Esophagus squamous epithelium (tissue), 5 donors: ENCODE results near the gene GJB4. TPM values are rescaled to one million over a fixed set of nuclear protein-coding genes. Genes with fewer than 3 reads are reported as not detected.
A peak's percentile ranks its signal among the peaks of the same experiment; 100 is the strongest.

Experiments used
- DNase-seq: peaks from one replicate; lab custom pipeline; 2025; lab: John Stamatoyannopoulos, UW
- H3K27ac ChIP-seq, 4 donors: fragments of 200-600 bp; sonication (generic); one replicate each; pipeline ENCODE4 v1.5.1; 2016 to 2019; ENCODE audit warnings: mild to moderate bottlenecking in 1 of 4
- H3K27me3 ChIP-seq, 4 donors: fragments of 200-600 bp; sonication (generic); 1 replicate in 3 of 4; 2 replicates in 1 of 4; pipeline versions ENCODE4 v1.5.1 to v1.6.0; 2017 to 2021; ENCODE audit warnings: antibody characterized with exemption in 1 of 4
- H3K36me3 ChIP-seq, 3 donors: fragments of 200-600 bp; sonication (generic); one replicate each; pipeline ENCODE4 v1.5.1; 2016 to 2019
- H3K4me1 ChIP-seq, 3 donors: fragments of 200-600 bp; sonication (generic); one replicate each; pipeline ENCODE4 v1.5.1; 2017 to 2019
- H3K4me3 ChIP-seq, 4 donors: fragments of 200-600 bp; sonication (generic); 1 replicate in 3 of 4; 2 replicates in 1 of 4; pipeline ENCODE4 v1.5.1; 2016 to 2019; ENCODE audit warnings: mild to moderate bottlenecking in 2 of 4, moderate library complexity in 1 of 4
- H3K9me3 ChIP-seq, 3 donors: fragments of 200-600 bp; sonication (generic); one replicate each; pipeline ENCODE4 v1.5.1; 2016 to 2019
- CTCF ChIP-seq, 6 experiments: fragments of 450-650 bp in 4 of 6; fragments of 200-600 bp in 2 of 6; sonication (generic) in 2 of 6; IDR thresholded peaks; one replicate each; pipeline ENCODE4 v1.5.1; 2016 to 2019; ENCODE audit warnings: antibody characterized with exemption in 6 of 6, mild to moderate bottlenecking in 4 of 6, moderate library complexity in 4 of 6
- POLR2A ChIP-seq, 4 donors: fragments of 450-650 bp; IDR thresholded peaks; one replicate each; pipeline ENCODE4 v1.6.1; 2017; ENCODE audit warnings: antibody characterized with exemption in 4 of 4, mild to moderate bottlenecking in 4 of 4, moderate library complexity in 3 of 4
- WGBS, 2 donors: methylation state at CpG; one replicate each; pipeline ENCODE4 v1.1.5; 2018; 5-methylcytosine and 5-hydroxymethylcytosine counted together
- intact Hi-C: fragments of 100-400 bp; cut with DNase I; formaldehyde crosslinking; loops from one replicate; pipeline ENCODE4 v1.15.0; 2022
- total RNA-seq, 4 donors: library from RNA; depleted of rRNA; stranded (reverse); fragments of >200 nt; gene quantifications; one replicate each; pipeline ENCODE4 v1.1.0, GENCODE V29; 2016
- donor health status: DM: yes; HTN: yes; CAD: no.

The GJB4 gene
- total RNA-seq, 4 donors from 2014 or later = 1.3 to 6.7 (median 2.2) TPM

- Histone ChIP-seq H3K4me1 (peaks cover 7 to 47% (median 18%) of the 10 kb centered on the region in 3 donors), H3K4me3 (no peak overlapping the region), H3K9me3 (no peaks in the 10 kb centered on the region), H3K27me3 (peaks cover 0 to 35% (median 6%) of the 10 kb centered on the region in 4 donors), H3K36me3 (peaks cover 0 to 21% (median 0%) of the 10 kb centered on the region in 3 donors), H3K27ac (peak overlapping the region in 3 of 4 donors; percentile 13 to 81 (median 72))
- intact Hi-C loops = no loop called here
- WGBS, 2 donors = 65 to 73% methylated on average over 4 to 5 of the region's 6 CpGs
- DNase-seq = no peak
- no peak for TF ChIP-seq CTCF (IDR thresholded peaks at IDR 0.05)
- TF ChIP-seq POLR2A (IDR thresholded peaks at IDR 0.05) = no peak
Observed at GRCh38 chr1:34790985-34791384, 31.4 kb downstream of the GJB4 start.

- intact Hi-C loops = no loop called here
- Histone ChIP-seq H3K36me3 (peaks cover 0 to 9% (median 0%) of the 10 kb centered on the region in 3 donors), H3K4me3 (peak overlapping the region in 3 of 4 donors; percentile 37 to 65 (median 44)), H3K27ac (peak overlapping the region in 3 of 4 donors; percentile 71 to 81 (median 72)), H3K4me1 (peaks cover 7 to 33% (median 14%) of the 10 kb centered on the region in 3 donors), H3K27me3 (peaks cover 0 to 35% (median 6%) of the 10 kb centered on the region in 4 donors), H3K9me3 (no peaks in the 10 kb centered on the region)
- TF ChIP-seq CTCF (IDR thresholded peaks at IDR 0.05) = no peak
- no peak for TF ChIP-seq POLR2A (IDR thresholded peaks at IDR 0.05)
- DNase-seq = no peak
- 0% methylated on average over 1 of the region's 10 CpGs for WGBS, 2 donors
Observed at GRCh38 chr1:34792424-34792823, 32.9 kb downstream of the GJB4 start.

DNA sequence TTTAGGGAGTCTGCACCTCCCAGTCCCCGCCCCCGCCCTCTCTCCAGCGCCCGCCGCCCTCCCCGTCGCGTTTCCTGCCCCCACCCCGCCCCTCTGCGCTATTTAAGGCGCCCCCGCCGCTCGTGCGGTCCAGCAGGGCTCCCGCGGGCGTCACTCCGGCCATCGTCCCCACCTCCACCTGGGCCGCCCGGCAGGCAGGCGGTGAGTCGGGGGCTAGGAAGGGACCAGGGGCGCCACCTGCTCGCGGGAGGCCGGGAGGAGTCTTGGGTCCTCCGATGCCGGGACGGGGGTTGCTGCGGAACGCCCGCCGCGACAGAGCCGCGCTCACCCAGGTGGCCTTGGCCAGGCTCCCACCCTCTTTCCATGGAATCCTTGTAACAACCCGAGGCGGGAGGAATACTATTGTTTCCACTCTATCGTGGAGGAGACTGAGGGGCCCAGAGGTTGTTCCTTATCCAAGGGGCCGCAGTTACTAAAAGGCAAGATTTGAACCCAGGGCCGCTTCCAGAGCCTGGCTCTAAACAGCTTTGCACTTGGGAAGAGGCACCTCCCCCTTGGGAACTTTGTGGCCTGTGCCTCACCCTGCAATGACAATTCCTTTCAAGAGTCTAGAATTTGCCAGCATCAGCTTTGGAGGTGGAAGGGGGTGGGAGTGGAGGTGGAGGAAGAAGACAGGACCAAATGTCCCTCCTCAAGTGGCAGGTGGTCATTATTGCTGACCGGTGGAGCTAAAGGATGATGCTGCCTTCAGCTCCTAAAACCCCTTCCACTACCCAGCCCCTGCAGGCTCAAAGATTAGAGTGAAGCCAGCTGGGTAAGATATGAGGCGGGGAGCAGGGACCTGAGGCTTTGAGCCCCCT is 33.6 kb downstream of the GJB4 start, which contains the start of gene GJA4:
GJA4 (plus strand) TSS at position 132 of the 860 bp plus-strand sequence. CDS start 1,215 bp downstream, outside the sequence.
- WGBS, 2 donors = 8 to 36% methylated on average over 4 to 9 of the region's 45 CpGs
- intact Hi-C loops = no loop called here

DNA sequence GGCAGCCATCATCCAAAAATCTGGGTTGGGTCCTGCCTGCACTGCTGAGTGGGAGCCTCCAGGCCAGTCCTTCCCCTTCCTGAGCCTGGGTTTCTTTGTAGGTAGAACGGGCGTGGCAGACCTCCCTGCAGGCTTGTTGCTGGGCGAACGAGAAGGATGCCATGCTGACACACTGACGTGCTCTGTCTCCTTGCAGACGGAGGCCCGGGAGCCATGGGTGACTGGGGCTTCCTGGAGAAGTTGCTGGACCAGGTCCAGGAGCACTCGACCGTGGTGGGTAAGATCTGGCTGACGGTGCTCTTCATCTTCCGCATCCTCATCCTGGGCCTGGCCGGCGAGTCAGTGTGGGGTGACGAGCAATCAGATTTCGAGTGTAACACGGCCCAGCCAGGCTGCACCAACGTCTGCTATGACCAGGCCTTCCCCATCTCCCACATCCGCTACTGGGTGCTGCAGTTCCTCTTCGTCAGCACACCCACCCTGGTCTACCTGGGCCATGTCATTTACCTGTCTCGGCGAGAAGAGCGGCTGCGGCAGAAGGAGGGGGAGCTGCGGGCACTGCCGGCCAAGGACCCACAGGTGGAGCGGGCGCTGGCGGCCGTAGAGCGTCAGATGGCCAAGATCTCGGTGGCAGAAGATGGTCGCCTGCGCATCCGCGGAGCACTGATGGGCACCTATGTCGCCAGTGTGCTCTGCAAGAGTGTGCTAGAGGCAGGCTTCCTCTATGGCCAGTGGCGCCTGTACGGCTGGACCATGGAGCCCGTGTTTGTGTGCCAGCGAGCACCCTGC is 34.7 kb downstream of the GJB4 start:
- peak overlapping the region in 3 of 4 donors; percentile 71 to 81 (median 72) for H3K27ac ChIP-seq
- H3K9me3 ChIP-seq = no peaks in the 10 kb centered on the region
- H3K4me1 ChIP-seq = peaks cover 7 to 28% (median 14%) of the 10 kb centered on the region in 3 donors
- no peak for DNase-seq
- H3K27me3 ChIP-seq = peaks cover 0 to 35% (median 6%) of the 10 kb centered on the region in 4 donors
- WGBS, 2 donors = 67 to 80% methylated on average over 15 to 24 of the region's 40 CpGs
- intact Hi-C loops = no loop called here
- H3K36me3 ChIP-seq = no peaks in the 10 kb centered on the region
- no peak for TF ChIP-seq POLR2A (IDR thresholded peaks at IDR 0.05)
- TF ChIP-seq CTCF (IDR thresholded peaks at IDR 0.05) = no peak
- peak overlapping the region; percentile 10 to 65 (median 40) for H3K4me3 ChIP-seq

More for the DNA sequence above, 33.6 kb downstream of the GJB4 start, which contains the start of gene GJA4:
- H3K27ac ChIP-seq = peak within 1 kb of the TSS; percentile 11 to 81 (median 72)
- H3K36me3 ChIP-seq = peaks cover 0 to 4% (median 0%) of the 10 kb centered on the region in 3 donors
- no peaks in the 10 kb centered on the region for H3K9me3 ChIP-seq
- peaks cover 0 to 35% (median 6%) of the 10 kb centered on the region in 4 donors for H3K27me3 ChIP-seq
- H3K4me1 ChIP-seq = peaks cover 7 to 28% (median 14%) of the 10 kb centered on the region in 3 donors
- TF ChIP-seq CTCF (IDR thresholded peaks at IDR 0.05) (no peak), POLR2A (IDR thresholded peaks at IDR 0.05) (no peak)
- peak within 1 kb of the TSS; percentile 10 to 65 (median 40) for H3K4me3 ChIP-seq
- DNase-seq = no peak
